GM12891 (cell line): Measurements from ENCODE around the gene NEK8.

Experiments used
- POLR2A ChIP-seq: IDR thresholded peaks from 2 replicates; pipeline ENCODE4 v1.6.1; 2011; ENCODE audit warnings: low read depth, low read length, control low read depth
- POLR2AphosphoS5 ChIP-seq: IDR thresholded peaks from 2 replicates; pipeline ENCODE4 v1.6.1; 2011; ENCODE audit warnings: low read depth, low read length, control low read depth
- POU2F2 ChIP-seq: IDR thresholded peaks from 2 replicates; pipeline ENCODE4 v1.6.1; 2011; ENCODE audit warnings: low read depth, mild to moderate bottlenecking, control low read depth, low read length, moderate library complexity
- SPI1 ChIP-seq: IDR thresholded peaks from 2 replicates; pipeline ENCODE4 v1.6.1; 2011; ENCODE audit warnings: low read depth, low read length, control low read depth
- TAF1 ChIP-seq: IDR thresholded peaks from 2 replicates; pipeline ENCODE4 v1.6.1; 2011; ENCODE audit warnings: low read depth, low read length, control low read depth

GRCh38 chr17:28700830-28701492 lies 27.6 kb upstream of the NEK8 start:
- TF ChIP-seq POLR2A (no peak), POLR2AphosphoS5 (no peak), SPI1 (no peak), TAF1 (no peak), POU2F2 (no peak)
